ENCODE data around the gene ZRANB3.
A peak's percentile ranks its signal among the peaks of the same experiment; 100 is the strongest.
"Not testable (repeated sequence)": the region's sequence is repeated elsewhere in the genome, so short reads cannot be mapped to it uniquely, and the experiment has no call there.

ZRANB3 gene

DNA sequence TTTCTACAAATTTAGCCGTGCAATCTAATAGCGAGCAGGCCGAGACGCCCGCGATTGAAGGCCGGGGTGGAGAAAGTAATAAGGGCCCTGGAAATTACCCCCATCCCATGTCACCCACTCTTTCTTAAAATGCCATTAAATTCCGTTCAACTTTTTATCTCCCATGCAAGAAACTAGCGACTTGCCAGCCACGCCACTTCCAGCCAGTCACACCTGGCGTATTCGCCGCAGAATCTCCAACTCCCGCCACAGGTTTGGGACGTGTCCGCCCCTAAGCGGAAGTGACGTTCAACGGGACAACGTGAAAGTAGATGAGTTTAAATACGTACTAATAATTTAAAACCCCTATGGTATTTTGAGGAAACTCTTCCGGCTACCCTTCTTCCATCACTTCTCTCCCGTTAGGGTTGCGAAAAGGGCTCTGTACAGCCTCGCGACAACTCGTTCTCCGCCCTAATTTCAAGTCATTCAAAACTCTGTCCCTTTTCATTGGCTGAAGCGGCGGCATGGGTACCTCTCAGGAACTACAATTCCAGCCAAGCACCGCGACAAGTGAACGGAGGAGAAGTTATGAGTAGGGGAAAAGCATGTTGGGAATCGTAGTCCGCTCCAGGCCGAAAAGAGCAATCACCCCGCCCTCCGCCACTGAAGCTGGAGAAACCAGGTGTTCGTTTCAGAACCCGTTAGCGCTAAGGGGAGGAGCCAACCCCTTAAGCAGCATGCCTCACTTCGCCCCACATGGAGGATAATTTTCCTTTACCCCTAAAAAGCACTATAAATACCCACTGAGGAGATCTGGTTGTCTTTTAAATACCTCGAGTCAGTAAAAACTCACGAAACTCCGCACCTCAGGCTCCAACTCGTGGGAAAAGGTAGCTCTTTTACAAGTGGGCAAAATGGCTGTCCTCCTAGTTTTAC is at the start of gene ZRANB3:
ZRANB3 (minus strand) TSS at position 906 of the 918 bp plus-strand sequence.
- DNase-seq (ENCODE audit: low spot score): peak; percentile 94

DNA sequence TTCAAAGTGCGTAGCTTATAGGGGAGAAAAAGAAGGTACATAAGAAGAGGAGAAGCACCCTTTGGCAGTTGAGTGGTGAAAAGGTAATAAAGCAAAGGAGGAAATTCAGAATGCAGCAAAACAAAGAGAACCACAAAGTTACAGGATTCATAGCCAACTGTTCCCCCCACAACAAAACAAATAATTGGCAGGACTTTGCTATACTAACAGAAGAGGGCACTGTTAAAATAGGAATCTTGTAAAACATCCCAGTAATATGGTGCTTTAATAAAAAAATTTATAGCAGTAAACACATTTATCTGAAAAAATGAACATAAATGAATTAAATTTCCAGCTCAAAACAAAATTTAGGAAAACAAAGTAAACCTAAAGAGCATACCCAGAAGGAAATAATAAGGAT is 42.6 kb upstream of the ZRANB3 start:
- DNase-seq (ENCODE audit: low spot score): no peak

DNA sequence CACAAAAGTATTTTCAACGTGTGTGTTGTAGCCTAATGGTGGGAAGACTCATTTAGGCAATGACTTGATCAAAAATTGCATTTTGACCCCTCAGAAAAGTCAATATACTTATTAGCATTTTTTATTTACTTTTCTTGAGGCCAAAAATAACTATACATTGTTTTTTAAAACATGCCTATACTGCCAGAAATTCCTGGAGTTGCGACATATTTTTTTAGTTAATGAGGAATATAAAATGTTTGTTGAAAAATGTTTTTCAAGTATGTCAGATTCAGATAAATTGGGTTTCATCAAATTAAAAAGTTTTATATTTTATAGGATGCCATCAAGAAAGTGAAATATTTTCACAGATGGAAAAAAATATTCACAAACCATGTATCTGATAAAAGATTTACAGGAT is 39.9 kb upstream of the ZRANB3 start:
- no peak for DNase-seq (ENCODE audit: low spot score)

DNA sequence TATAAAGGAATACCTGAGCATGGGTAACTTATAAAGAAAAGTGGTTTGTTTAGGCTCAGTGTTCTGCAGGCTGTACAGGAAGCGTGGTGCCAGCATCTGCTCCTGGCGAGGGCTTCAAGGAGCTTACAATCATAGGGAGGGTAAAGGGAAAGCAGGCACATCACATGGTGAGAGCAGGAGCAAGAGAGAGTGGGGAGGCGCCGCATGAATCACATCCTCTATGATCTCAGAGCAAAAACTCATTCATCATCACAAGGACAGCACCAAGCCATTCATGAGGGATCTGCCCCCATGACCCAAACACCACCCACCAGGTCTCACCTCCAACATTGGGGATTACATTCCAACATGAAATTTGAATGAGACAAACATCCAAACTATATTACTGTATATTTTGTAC is 32.8 kb upstream of the ZRANB3 start:
- DNase-seq (ENCODE audit: low spot score): no peak

DNA sequence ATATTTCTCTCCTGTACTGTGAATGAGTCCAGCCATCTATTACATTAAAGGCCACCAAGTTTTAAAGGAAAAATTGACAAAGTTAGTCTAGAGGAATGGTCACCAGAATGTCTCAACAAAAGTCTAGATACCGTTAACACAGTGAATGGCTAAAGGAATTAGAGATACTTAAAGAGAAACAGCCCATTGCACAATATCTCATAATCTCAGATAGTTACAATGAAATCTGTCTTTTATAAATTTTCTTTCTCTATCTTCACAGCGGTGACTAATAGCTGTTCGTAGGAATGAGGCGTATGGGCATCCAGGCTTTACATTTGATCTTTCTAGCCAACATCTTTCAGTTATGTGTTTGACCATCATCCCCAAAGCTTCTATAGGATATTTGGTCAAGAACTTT is 30.9 kb upstream of the ZRANB3 start:
- no peak for DNase-seq (ENCODE audit: low spot score)

DNA sequence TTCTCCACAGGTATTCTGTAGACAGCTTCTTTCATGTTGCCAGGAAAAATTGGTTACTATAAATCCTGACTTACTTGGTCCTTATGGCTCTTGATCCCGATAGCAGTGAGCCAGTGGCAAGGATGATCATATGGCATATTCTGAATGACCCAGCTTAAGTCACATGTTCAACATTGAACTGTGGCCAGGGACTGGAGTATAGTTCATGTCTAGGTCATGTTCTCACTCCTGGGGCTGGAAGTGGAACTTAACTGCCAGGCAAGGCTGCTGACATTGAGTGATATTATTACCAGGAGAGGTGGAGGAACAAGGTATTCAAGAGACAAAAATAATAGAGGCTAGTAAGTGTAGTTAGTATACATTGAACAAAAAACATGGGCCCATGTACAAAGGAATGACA is 26.5 kb upstream of the ZRANB3 start:
- no peak for DNase-seq (ENCODE audit: low spot score)

DNA sequence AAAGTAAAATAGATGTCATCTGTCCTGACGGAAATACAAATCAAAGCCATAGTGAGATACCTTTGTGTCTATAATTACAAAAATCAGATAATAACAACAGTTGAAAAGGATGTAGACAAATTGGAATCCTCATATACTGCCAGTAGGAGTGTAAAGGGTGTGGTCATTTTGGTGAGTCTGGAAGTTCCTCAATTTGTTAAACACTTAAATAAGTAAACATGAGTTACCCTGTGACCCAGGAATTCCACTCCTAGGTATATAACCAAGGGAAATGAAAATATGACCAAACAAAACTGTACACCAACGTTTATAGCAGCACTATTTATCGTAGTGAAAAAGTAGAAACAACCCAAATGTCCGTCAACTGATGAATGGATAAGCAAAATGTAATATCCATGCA is 24.3 kb upstream of the ZRANB3 start:
- no peak for DNase-seq (ENCODE audit: low spot score)

DNA sequence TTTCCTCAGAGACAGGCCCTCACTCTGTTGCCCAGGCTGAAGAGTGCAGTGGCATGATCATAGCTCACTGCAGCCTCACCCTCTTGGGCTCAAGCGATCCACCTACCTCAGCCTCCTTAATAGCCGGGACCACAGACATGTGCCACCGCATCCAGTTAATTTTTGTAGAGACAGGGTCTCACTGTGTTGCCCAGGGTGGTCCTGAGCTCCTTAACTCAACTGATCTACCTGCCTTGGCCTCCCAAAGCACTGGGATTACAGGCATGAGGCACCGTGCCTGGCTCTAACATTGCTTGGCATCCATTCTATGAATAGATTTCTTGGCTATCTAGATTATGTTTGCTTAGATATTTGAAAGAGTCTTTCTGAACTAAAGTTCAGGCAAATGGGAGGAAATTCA is 21.9 kb upstream of the ZRANB3 start:
- no peak for DNase-seq (ENCODE audit: low spot score)

DNA sequence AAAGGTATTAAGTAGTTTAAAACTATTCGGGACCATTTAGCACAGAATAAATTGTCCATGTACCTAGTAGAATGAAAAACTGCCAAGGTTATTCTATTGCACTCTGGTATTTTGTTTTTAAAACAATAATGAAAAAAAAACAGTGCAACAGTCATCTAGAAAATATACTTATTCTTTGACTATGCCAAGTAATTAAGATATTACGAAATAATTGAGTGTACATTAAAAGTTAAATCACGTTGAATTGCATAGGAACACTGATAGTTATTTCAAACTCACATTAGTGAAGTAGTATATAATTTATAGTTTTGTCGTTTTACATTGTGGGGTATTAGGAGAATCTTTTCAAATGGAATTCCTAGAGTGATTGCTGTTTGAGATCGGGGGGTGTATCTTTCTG is 20.3 kb upstream of the ZRANB3 start:
- DNase-seq (ENCODE audit: low spot score): no peak

DNA sequence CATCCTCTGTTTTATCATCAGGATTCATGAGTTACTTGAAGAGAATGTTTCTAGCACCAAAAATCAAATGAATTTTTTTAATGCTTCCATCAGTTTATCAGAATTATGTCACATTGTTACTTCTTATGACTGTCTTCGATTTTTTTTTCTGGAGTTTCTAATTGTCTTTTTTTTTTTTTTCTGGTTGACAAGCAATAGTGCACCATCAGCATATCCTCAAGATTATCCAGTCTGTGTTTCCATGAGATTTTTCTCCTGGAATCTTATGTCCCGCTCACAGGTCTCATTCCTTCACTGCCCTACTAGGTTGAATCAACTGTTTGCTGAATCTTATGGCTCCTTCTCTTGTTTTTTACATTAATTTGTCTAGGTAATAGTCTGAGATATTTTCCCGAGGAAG is 16.3 kb upstream of the ZRANB3 start:
- no peak for DNase-seq (ENCODE audit: low spot score)

DNA sequence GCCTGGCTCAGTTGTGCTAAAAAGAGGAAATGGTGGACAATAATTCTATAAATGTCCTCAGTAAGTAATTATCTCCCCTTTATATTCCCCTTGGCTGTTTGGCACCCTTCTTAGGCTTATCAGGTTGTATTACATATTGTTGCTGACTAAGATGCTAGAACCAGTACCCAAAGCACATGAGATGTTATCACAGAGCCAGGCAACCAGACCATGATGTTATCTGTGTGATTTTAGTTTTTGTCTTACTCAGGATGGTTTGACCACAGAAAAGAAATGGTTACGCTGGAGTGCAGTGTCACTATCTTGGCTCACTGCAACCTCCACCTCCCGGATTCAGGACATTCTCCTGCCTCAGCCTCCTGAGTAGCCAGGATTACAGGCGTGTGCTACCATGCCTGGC is 15.4 kb upstream of the ZRANB3 start:
- no peak for DNase-seq (ENCODE audit: low spot score)

DNA sequence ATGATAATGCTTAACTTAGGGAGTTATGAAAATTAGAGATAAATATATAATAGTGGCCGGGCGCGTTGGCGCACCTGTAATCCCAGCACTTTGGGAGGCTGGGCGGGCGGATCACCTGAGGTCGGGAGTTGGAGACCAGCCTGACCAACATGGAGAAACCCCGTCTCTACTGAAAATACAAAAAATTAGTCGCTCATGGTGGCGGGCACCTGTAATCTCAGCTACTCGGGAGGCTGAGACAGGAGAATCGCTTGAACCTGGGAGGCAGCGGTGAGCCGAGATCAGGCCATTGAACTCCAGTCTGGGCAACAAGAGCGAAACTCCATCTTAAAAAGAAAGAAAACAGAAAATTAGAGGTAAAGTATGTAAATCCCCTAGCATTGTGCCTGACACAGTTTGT is 2.5 kb upstream of the ZRANB3 start:
- DNase-seq (ENCODE audit: low spot score): not testable (repeated sequence)

DNA sequence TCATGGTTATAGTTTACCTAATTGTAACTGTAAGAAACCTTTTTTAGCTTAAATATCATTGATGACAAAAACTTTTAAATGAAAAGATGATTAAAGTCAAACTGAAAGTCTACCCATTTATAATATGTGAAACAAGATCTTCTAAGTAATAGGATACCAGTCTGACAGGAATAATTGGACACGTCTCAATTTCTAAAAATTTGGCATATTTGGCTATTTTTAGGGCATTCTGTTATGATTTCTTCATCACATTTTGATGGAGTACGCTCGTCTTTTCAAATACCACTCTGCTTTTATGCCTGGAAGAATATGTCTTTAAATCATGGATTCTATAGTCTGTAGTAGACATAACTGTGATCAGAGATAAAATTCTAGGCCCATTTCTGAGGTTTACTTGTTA is 1.6 kb upstream of the ZRANB3 start:
- no peak for DNase-seq (ENCODE audit: low spot score)

DNA sequence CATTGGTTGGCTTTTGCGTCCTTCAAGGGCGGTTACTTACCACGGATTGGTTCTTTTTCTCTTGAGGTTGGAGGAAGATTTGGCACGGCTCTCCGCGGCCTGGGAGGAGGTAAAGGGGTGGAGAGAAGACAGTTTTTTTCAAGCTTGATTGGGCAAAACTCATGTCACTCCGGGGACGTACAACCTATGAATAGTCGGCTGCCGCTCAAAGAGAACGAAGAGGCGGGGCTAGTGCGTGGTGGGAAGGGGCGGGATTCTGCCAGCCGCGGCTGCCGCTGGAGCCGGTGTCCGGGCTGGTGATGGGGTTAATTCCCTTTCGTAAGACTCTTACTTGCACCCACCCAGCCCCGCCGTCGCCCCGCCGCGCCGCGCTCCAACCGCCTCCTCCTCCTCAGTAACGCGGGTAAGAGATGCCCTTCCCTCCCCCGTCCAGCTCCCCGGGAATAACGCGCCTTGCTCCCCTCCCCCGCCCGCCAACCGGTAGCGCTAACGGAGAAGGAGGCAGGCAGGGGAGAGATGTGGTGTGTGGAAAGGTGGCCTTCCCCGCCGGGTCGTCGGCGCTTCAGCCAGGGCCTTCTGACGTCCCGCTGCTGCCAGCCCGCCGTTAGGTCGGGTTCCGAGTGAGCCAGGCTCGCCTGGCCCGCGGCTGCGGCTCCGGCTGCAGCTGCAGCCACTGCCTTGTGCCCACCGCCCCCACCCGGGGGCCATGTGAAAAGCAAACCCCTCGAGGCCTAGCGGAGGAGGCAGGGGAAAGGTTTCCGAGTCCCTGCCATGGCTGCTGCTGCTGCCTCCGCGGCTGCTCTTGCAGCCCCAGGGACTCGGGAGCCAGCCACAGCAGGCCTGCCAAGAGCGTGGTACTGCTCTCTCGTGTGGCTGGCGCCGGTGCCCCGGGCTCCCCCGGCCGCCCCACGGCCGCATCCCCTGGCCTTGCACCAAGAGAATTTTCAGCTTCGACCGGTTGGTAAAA is 496 bp upstream of the ZRANB3 start, which contains the start of gene R3HDM1:
R3HDM1 (plus strand) TSS at position 254 of the 967 bp plus-strand sequence. CDS start 73,362 bp downstream, outside the sequence.
- peak; percentile 98 for DNase-seq (ENCODE audit: low spot score)

DNA sequence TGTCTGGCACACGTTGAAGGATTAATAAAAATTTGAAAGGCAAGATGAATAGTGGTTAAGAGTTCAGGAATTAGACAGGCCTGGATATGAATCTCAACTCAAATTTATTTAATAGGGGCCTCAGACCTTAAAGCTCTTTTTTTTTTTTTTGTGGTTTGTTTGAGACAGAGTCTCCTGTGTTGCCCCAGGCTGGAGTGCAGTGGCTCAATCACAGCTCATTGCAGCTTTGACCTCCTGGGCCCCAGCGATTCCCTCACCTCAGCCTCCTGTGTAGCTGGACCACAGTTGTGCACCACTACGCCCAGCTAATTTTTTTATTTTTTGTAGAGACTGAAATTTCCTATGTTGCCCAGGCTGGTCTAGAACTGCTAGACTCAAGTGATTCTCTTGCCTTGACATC is 3.0 kb downstream of the ZRANB3 start:
- no peak for DNase-seq (ENCODE audit: low spot score)

DNA sequence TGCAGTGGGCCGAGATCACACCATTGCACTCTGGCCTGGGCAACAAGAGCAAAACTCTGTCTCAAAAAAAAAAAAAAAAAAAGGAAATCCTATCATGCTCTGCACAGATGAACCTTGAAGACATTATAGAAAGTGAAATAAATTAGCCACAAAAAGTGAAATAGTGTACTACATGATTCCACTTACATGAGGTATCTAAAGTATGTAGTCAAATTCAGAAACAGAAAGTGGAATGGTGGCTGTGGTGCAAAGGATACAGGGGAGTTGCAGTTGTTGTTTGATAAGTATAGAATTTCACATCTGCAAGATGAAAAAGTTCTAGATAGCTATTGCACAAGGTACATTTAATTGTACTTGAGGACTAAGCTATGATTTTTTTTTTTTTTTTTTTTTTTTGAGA is 5.2 kb downstream of the ZRANB3 start:
- DNase-seq (ENCODE audit: low spot score): no peak

DNA sequence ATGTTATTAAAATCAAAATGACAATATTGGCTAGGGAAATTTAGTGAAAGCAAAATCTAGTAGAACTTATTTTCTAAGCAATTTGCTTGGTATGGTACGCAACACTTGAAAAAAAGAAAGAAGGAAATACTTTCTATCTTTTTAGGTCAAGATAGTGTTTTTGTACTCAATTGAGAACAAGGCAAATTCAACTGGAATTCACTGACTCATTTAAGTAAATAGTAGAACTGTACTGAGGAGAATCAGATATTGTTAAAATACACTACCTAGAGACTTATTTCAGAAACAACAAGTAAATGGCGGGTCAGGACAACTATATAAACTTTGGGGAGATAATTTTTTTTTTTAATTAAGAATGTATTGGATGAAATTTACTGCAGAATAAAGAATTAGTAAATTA is 18.9 kb downstream of the ZRANB3 start:
- no peak for DNase-seq (ENCODE audit: low spot score)

DNA sequence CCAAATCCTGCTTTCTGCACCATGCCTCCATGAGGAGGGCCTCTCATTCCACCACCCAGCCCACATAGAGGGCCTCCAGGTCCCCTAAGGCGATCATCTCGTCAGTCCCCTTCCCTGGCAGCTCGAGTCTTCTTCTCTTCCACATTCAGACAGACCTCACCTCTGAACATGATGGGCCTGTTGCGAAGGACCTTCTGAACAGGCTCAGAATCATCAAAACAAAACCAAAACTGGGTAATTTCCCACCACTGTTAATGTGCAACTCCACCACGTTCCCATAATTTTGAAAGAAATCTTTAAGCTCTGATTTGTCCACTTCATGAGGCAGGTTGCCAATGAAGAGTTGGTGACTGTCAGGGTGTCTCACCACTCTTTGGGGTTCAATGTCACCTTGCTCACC is 20.4 kb downstream of the ZRANB3 start:
- no peak for DNase-seq (ENCODE audit: low spot score)

DNA sequence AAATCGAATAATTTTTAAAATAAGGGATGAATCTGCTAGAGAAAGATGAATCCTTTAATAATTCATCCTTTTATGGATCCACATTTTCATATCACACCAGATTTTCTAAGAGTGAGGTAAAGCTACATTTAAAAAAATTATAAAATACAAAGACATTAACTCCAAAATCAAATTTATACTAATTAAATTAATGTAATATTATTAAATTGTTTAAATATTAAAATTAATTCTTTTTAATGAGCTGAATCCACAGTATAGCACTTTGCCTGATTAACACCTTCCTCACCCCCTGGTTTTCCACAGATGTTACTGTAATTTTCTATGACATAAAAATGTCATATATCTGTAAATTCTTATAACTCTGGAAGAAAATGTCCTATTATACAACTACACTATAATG is 26.2 kb downstream of the ZRANB3 start:
- DNase-seq (ENCODE audit: low spot score): no peak

DNA sequence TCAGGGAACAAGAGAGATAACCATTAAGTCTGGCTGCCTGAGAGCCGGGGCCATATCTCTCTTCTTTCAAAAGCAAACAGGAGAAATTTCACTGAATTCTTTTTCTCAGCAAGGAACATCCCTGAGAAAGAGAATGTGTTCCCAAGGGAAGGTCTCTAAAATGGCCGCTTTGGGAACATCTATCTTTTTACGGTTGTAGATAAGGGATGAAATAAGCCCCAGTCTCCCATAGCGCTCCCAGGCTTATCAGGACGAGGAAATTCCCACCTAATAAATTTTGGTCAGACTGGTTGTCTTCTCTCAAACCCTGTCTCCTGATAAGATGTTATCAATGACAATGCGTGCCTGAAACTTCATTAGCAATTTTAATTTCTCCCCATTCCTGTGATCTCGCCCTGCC is 32.4 kb downstream of the ZRANB3 start:
- not testable (repeated sequence) for DNase-seq (ENCODE audit: low spot score)

DNA sequence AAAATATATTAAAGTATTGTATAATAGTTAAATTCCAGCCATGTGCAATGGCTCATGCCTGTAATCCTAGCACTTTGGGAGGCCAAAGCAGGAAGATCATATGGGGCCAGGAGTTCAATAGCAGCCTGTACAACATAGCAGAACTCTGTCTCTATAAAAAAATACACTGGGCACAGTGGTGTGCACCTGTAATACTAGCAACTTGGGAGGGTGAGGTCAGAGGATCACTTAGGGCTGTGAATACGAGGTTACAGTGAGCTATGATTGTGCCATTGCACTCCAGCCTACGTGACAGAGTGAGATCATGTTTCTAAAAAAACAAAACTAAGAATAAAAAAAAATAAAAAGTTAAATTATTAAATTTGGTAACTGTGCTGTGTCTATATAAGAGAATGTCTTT is 36.1 kb downstream of the ZRANB3 start:
- DNase-seq (ENCODE audit: low spot score): no peak

DNA sequence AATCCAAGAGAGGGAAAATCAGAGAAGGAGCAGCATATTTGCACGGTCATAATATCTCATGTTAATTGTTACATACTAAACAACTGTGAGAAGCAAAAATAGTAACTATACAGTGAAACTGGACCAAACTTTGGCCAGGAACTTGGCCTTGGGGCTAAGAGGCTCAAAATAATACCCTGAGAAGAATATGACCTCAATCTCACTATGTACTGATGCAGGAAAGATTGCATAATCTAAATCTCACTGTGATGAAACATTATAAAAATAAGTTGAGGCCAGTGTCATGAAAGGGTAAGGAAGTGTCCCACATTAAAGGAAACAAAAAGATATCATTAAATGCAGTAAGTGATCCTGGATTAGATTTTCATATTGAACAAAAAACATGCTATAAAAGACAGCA is 36.5 kb downstream of the ZRANB3 start:
- DNase-seq (ENCODE audit: low spot score): no peak

DNA sequence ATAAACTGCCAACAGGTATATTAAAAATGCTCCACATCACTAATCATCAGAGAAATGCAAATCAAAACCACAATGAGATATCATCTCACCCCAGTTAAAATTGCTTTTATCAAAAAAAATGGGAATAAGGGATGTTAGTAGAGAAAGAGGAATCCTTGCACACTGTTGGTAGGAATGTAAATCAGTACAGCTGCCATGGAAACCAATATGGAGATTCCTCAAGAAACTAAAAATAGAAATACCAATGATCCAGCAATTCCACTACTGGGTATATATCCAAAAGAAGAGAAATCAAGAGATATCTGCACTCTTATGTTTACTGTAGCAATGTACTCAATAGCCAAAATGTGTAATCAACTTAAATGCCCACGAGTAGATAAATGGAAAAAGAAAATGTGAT is 40.6 kb downstream of the ZRANB3 start:
- DNase-seq (ENCODE audit: low spot score): no peak

Data from LoVo (cell line).